WTC11 (cell line): Measurements from ENCODE around the gene ZNF362.

Experiments
- CREM ChIP-seq: sonication (generic); formaldehyde crosslinking; IDR thresholded peaks from 2 replicates; pipeline ENCODE4 v1.8.1; 2022; ENCODE audit warnings: mild to moderate bottlenecking, missing genetic modification reagents, moderate library complexity
- CTCF ChIP-seq: fragments of 200-600 bp; IDR thresholded peaks from 2 replicates; pipeline ENCODE4 v1.8.0; 2022; ENCODE audit warnings: antibody characterized with exemption
- E2F4 ChIP-seq: sonication (generic); formaldehyde crosslinking; IDR thresholded peaks from 2 replicates; pipeline ENCODE4 v1.8.1; 2022; ENCODE audit warnings: low read depth, mild to moderate bottlenecking, moderate library complexity, missing genetic modification reagents, borderline replicate concordance
- ELF4 ChIP-seq: sonication (generic); formaldehyde crosslinking; IDR thresholded peaks from 2 replicates; pipeline ENCODE4 v1.8.1; 2022; ENCODE audit warnings: low read depth, mild to moderate bottlenecking, moderate library complexity, missing genetic modification reagents
- MLX ChIP-seq: sonication (generic); formaldehyde crosslinking; IDR thresholded peaks from 2 replicates; pipeline ENCODE4 v1.8.1; 2023; ENCODE audit warnings: mild to moderate bottlenecking, missing genetic modification reagents, moderate library complexity
- NR1H2 ChIP-seq: sonication (generic); formaldehyde crosslinking; IDR thresholded peaks from 2 replicates; pipeline ENCODE4 v1.9.0; 2021; ENCODE audit warnings: mild to moderate bottlenecking, moderate library complexity, missing genetic modification reagents
- TCF7 ChIP-seq: sonication (generic); formaldehyde crosslinking; IDR thresholded peaks from 2 replicates; pipeline ENCODE4 v1.8.0; 2022; ENCODE audit warnings: mild to moderate bottlenecking, low read depth, missing genetic modification reagents, moderate library complexity
- USF1 ChIP-seq: sonication (generic); formaldehyde crosslinking; IDR thresholded peaks from 2 replicates; pipeline ENCODE4 v1.8.0; 2022; ENCODE audit warnings: mild to moderate bottlenecking, missing genetic modification reagents
- ZNF425 ChIP-seq: fragments of 250-450 bp; sonication (Bioruptor Pico); conservative IDR thresholded peaks from 2 replicates; pipeline ENCODE4 v1.9.0; 2021; ENCODE audit warnings: mild to moderate bottlenecking
- ZNF671 ChIP-seq: fragments of 250-450 bp; sonication (Bioruptor Pico); IDR thresholded peaks from 2 replicates; pipeline ENCODE4 v1.8.0; 2021; ENCODE audit warnings: mild to moderate bottlenecking

GRCh38 chr1:33306653-33307493, 50.6 kb downstream of the ZNF362 start:
- TF ChIP-seq ZNF671 (CRISPR knock-in tag) (no peak), CTCF (no peak), ELF4 (CRISPR knock-in tag) (no peak), USF1 (CRISPR knock-in tag) (no peak), MLX (CRISPR knock-in tag) (no peak), TCF7 (CRISPR knock-in tag) (0 out of 2 replicates have a peak, but pooled peaks have one; percentile 35), CREM (CRISPR knock-in tag) (no peak), ZNF425 (CRISPR knock-in tag) (no peak), E2F4 (CRISPR knock-in tag) (no peak), NR1H2 (CRISPR knock-in tag) (no peak)
